HG03097 (cell line): Measurements from ENCODE around the gene CCDC187.

Source experiments
- ATAC-seq: cut with Tn5 transposase; IDR thresholded peaks from one replicate; pipeline ENCODE4 v1.9.1; 2021; ENCODE audit not compliant: unreplicated experiment, low FRiP score

The CCDC187 gene

GRCh38 chr9:136340356-136341041, 36.6 kb upstream of the CCDC187 start:
- no peak for ATAC-seq

- ATAC-seq, result no peak
Observed at GRCh38 chr9:136339958-136340310, 36.0 kb upstream of the CCDC187 start.

GRCh38 chr9:136339173-136339957, 35.5 kb upstream of the CCDC187 start:
- no peak for ATAC-seq

- no peak for ATAC-seq
Observed at GRCh38 chr9:136338511-136338910, 34.6 kb upstream of the CCDC187 start.

GRCh38 chr9:136337416-136338395, 33.8 kb upstream of the CCDC187 start:
- no peak for ATAC-seq

- ATAC-seq, result no peak
Observed at GRCh38 chr9:136336881-136337280, 33.0 kb upstream of the CCDC187 start.

GRCh38 chr9:136336156-136336870, 32.4 kb upstream of the CCDC187 start:
- ATAC-seq, result no peak

- ATAC-seq, result no peak
Observed at GRCh38 chr9:136335296-136336155, 31.6 kb upstream of the CCDC187 start.

GRCh38 chr9:136334541-136334940, 30.6 kb upstream of the CCDC187 start:
- ATAC-seq, result no peak

GRCh38 chr9:136333486-136333885, 29.6 kb upstream of the CCDC187 start:
- no peak for ATAC-seq

GRCh38 chr9:136333045-136333444, 29.2 kb upstream of the CCDC187 start:
- ATAC-seq, result no peak

GRCh38 chr9:136332482-136332983, 28.6 kb upstream of the CCDC187 start:
- ATAC-seq, result no peak

GRCh38 chr9:136331556-136332481, 27.9 kb upstream of the CCDC187 start:
- ATAC-seq, result no peak

GRCh38 chr9:136331030-136331429, 27.1 kb upstream of the CCDC187 start:
- no peak for ATAC-seq

- no peak for ATAC-seq
Observed at GRCh38 chr9:136330406-136330990, 26.6 kb upstream of the CCDC187 start.

- ATAC-seq, result no peak
Observed at GRCh38 chr9:136329636-136330405, 25.9 kb upstream of the CCDC187 start.

- no peak for ATAC-seq
Observed at GRCh38 chr9:136329211-136329627, 25.3 kb upstream of the CCDC187 start.
